BLaER1 (cell line): ENCODE measurements around the gene HTRA3.

Experiments used
- H3K27ac ChIP-seq: shearing (Covaris generic); formaldehyde crosslinking; 2 replicates; pipeline ENCODE4 v1.8.1; 2022
- H3K27me3 ChIP-seq: shearing (Covaris generic); formaldehyde crosslinking; 2 replicates; pipeline ENCODE4 v1.8.1; 2022
- H3K36me3 ChIP-seq: shearing (Covaris generic); formaldehyde crosslinking; 2 replicates; pipeline ENCODE4 v1.8.1; 2022
- H3K4me1 ChIP-seq: shearing (Covaris generic); formaldehyde crosslinking; 2 replicates; pipeline ENCODE4 v1.8.1; 2022
- H3K4me2 ChIP-seq: shearing (Covaris generic); formaldehyde crosslinking; 2 replicates; pipeline ENCODE4 v1.8.1; 2022
- H3K4me3 ChIP-seq: shearing (Covaris generic); formaldehyde crosslinking; 2 replicates; pipeline ENCODE4 v1.8.1; 2022
- H3K9ac ChIP-seq: shearing (Covaris generic); formaldehyde crosslinking; 2 replicates; pipeline ENCODE4 v1.8.1; 2022
- H3K9me3 ChIP-seq: shearing (Covaris generic); formaldehyde crosslinking; 2 replicates; pipeline ENCODE4 v1.8.1; 2022
- H4K20me1 ChIP-seq: shearing (Covaris generic); formaldehyde crosslinking; 2 replicates; pipeline ENCODE4 v1.8.1; 2022
- Cebpa-rat ChIP-seq: shearing (Covaris generic); IDR thresholded peaks from 2 replicates; pipeline ENCODE4 v1.8.1; 2022

HTRA3 gene

GRCh38 chr4:8245884-8246833 lies 23.4 kb upstream of the HTRA3 start:
- Histone ChIP-seq H3K9ac (no peak overlapping the region), H4K20me1 (peaks cover 2% of the 10 kb centered on the region; the same call in 1 of the 2 replicates), H3K27me3 (no peaks in the 10 kb centered on the region), H3K4me2 (no peak overlapping the region), H3K4me3 (no peak overlapping the region), H3K4me1 (peaks cover 34% of the 10 kb centered on the region), H3K36me3 (peaks cover 8% of the 10 kb centered on the region; the same call in 1 of the 2 replicates), H3K9me3 (no peaks in the 10 kb centered on the region), H3K27ac (0 out of 2 replicates have a peak overlapping the region, but pooled peaks have one; percentile 3)
- TF ChIP-seq Cebpa-rat, result no peak

- H3K36me3 ChIP-seq, result no peaks in the 10 kb centered on the region
- 0 out of 2 replicates have a peak overlapping the region, but pooled peaks have one; percentile 19 for H3K27ac ChIP-seq
- H3K4me1 ChIP-seq, result peaks cover 27% of the 10 kb centered on the region
- no peak for TF ChIP-seq Cebpa-rat
- H3K4me2 ChIP-seq, result no peak overlapping the region
- H3K27me3 ChIP-seq, result no peaks in the 10 kb centered on the region
- H4K20me1 ChIP-seq, result no peaks in the 10 kb centered on the region
- no peaks in the 10 kb centered on the region for H3K9me3 ChIP-seq
- H3K9ac ChIP-seq, result no peak overlapping the region
- no peak overlapping the region for H3K4me3 ChIP-seq
Observed at GRCh38 chr4:8247047-8247930, 22.3 kb upstream of the HTRA3 start.

GRCh38 chr4:8248091-8248490 lies 21.5 kb upstream of the HTRA3 start:
- Histone ChIP-seq H3K9me3 (no peaks in the 10 kb centered on the region), H3K36me3 (no peaks in the 10 kb centered on the region), H4K20me1 (no peaks in the 10 kb centered on the region), H3K4me2 (no peak overlapping the region), H3K4me3 (no peak overlapping the region), H3K4me1 (peaks cover 27% of the 10 kb centered on the region), H3K9ac (no peak overlapping the region), H3K27ac (no peak overlapping the region), H3K27me3 (no peaks in the 10 kb centered on the region)
- TF ChIP-seq Cebpa-rat, result peak; percentile 59; the same call in 1 of the 2 replicates

GRCh38 chr4:8250227-8250626 lies 19.3 kb upstream of the HTRA3 start:
- no peaks in the 10 kb centered on the region for H4K20me1 ChIP-seq
- H3K27me3 ChIP-seq, result no peaks in the 10 kb centered on the region
- peaks cover 24% of the 10 kb centered on the region for H3K4me1 ChIP-seq
- no peak overlapping the region for H3K9ac ChIP-seq
- H3K4me2 ChIP-seq, result no peak overlapping the region
- no peaks in the 10 kb centered on the region for H3K36me3 ChIP-seq
- TF ChIP-seq Cebpa-rat, result no peak
- no peaks in the 10 kb centered on the region for H3K9me3 ChIP-seq
- no peak overlapping the region for H3K4me3 ChIP-seq
- H3K27ac ChIP-seq, result no peak overlapping the region

- Histone ChIP-seq H3K27me3 (no peaks in the 10 kb centered on the region), H4K20me1 (no peaks in the 10 kb centered on the region), H3K4me3 (no peak overlapping the region), H3K27ac (no peak overlapping the region), H3K9ac (no peak overlapping the region), H3K4me2 (no peak overlapping the region), H3K36me3 (no peaks in the 10 kb centered on the region), H3K9me3 (no peaks in the 10 kb centered on the region), H3K4me1 (peaks cover 24% of the 10 kb centered on the region)
- no peak for TF ChIP-seq Cebpa-rat
Observed at GRCh38 chr4:8250637-8251036, 18.9 kb upstream of the HTRA3 start.

- H3K4me1 ChIP-seq, result peaks cover 18% of the 10 kb centered on the region
- no peak for TF ChIP-seq Cebpa-rat
- H3K9me3 ChIP-seq, result no peaks in the 10 kb centered on the region
- H3K4me2 ChIP-seq, result no peak overlapping the region
- no peak overlapping the region for H3K27ac ChIP-seq
- no peaks in the 10 kb centered on the region for H3K36me3 ChIP-seq
- no peak overlapping the region for H3K9ac ChIP-seq
- H4K20me1 ChIP-seq, result no peaks in the 10 kb centered on the region
- no peaks in the 10 kb centered on the region for H3K27me3 ChIP-seq
- H3K4me3 ChIP-seq, result no peak overlapping the region
Observed at GRCh38 chr4:8251110-8251883, 18.3 kb upstream of the HTRA3 start.

- Histone ChIP-seq H3K4me3 (no peak overlapping the region), H4K20me1 (no peaks in the 10 kb centered on the region), H3K4me2 (peak overlapping the region; percentile 50), H3K4me1 (peaks cover 18% of the 10 kb centered on the region), H3K27me3 (no peaks in the 10 kb centered on the region), H3K9ac (no peak overlapping the region), H3K36me3 (no peaks in the 10 kb centered on the region), H3K27ac (no peak overlapping the region), H3K9me3 (no peaks in the 10 kb centered on the region; the same call in 1 of the 2 replicates)
- TF ChIP-seq Cebpa-rat, result no peak
Observed at GRCh38 chr4:8252301-8253173, 17.0 kb upstream of the HTRA3 start.

- H3K4me2 ChIP-seq, result no peak overlapping the region
- no peak overlapping the region for H3K9ac ChIP-seq
- H4K20me1 ChIP-seq, result no peaks in the 10 kb centered on the region
- peaks cover 33% of the 10 kb centered on the region for H3K4me1 ChIP-seq
- no peaks in the 10 kb centered on the region; the same call in 1 of the 2 replicates for H3K9me3 ChIP-seq
- H3K27me3 ChIP-seq, result no peaks in the 10 kb centered on the region
- no peak overlapping the region for H3K4me3 ChIP-seq
- TF ChIP-seq Cebpa-rat, result no peak
- H3K36me3 ChIP-seq, result no peaks in the 10 kb centered on the region
- H3K27ac ChIP-seq, result no peak overlapping the region
Observed at GRCh38 chr4:8254076-8254475, 15.5 kb upstream of the HTRA3 start.
